Measurements from ENCODE around the gene SPINT2. TPM values are rescaled to one million over a fixed set of nuclear protein-coding genes. Genes with fewer than 3 reads are reported as not detected.
"Not testable (repeated sequence)": the region's sequence is repeated elsewhere in the genome, so short reads cannot be mapped to it uniquely, and the experiment has no call there.

Gene SPINT2
- total RNA-seq, 1 experiment from 2014 or later, result not detected

DNA sequence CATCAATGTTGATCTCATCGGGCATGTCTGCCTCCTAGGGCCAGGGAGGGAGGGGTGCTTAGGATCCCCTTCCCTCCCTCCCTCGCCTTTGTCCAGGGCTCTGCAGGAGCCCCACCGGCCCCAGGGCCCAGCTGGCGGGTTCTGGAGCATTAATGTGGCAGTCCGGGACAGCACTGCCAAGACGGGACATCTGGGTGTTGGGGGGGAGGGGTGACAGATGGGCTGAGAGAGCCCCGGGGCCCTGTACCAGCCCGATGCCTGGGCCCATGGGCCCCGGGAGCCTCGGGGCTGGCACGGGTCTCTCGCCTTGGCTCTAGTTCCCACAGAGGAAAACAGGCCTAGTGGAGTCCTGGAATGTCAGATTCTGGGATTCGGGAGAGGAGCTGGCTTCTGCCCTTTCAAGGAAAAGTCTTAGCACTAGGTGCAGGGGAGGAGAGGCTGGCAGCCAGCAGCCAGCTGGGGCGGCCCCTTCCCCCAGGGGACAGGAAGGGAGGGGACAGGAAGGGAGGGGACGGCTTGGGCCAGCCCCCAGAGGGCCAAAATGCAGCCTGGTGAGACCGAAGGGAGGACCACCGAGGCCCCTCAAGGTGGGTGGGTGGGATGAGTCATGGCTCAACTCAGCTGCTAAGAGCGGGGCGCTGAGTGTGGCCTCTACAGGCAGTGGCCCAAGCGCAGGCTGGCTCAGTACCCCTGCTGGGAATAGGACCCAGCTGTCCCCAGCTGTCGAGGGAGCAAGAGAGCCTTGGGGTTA, 11.3 kb upstream of the SPINT2 start:
- H3K4me1 ChIP-seq (ENCODE audit: insufficient read depth, low read length, poor library complexity, severe bottlenecking), result peaks cover 20% of the 10 kb centered on the region
- no peak overlapping the region for H3K27ac ChIP-seq (ENCODE audit: low read depth, low read length, poor library complexity, severe bottlenecking)
- POLR2A ChIA-PET (ENCODE audit: low non-redundant PET), result no interaction called here

DNA sequence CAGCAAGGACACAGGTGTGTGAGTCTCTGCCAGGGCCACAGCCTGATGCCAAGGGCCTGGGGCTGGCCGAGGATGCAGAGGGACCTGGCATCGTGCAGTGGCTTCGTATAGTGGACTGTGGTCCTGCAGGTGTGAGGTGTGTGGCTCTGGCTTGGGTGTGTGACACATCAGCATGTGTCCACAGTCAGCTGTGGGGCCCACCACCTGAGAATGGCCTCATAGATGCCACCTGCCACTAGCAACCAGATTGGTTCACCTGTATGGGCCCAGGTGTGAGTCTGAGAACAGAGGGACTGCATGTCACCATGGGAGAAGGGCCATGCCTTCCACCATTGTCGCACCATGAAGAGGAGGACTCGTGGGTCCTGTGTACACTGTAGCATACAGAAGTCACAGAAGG, 10.6 kb upstream of the SPINT2 start:
- intact Hi-C loops (cut with micrococcal nuclease; ENCODE audit: unreplicated experiment), result no loop called here
- Histone ChIP-seq H3K9me3 (ENCODE audit: low read depth, low read length, poor library complexity, severe bottlenecking) (no peaks in the 10 kb centered on the region), H3K27ac (ENCODE audit: low read depth, low read length, poor library complexity, severe bottlenecking) (no peak overlapping the region), H3K27me3 (replicated peaks; ENCODE audit: insufficient read depth, low read depth, low read length, poor library complexity) (no peaks in the 10 kb centered on the region), H3K4me3 (ENCODE audit: low read depth, low read length, poor library complexity, severe bottlenecking) (no peak overlapping the region), H3K4me1 (ENCODE audit: insufficient read depth, low read length, poor library complexity, severe bottlenecking) (peaks cover 20% of the 10 kb centered on the region), H3K36me3 (ENCODE audit: insufficient read depth, low read length, poor library complexity, severe bottlenecking) (no peaks in the 10 kb centered on the region)
- no peak for DNase-seq (ENCODE audit: low spot score)
- TF ChIP-seq, protein P1, sequence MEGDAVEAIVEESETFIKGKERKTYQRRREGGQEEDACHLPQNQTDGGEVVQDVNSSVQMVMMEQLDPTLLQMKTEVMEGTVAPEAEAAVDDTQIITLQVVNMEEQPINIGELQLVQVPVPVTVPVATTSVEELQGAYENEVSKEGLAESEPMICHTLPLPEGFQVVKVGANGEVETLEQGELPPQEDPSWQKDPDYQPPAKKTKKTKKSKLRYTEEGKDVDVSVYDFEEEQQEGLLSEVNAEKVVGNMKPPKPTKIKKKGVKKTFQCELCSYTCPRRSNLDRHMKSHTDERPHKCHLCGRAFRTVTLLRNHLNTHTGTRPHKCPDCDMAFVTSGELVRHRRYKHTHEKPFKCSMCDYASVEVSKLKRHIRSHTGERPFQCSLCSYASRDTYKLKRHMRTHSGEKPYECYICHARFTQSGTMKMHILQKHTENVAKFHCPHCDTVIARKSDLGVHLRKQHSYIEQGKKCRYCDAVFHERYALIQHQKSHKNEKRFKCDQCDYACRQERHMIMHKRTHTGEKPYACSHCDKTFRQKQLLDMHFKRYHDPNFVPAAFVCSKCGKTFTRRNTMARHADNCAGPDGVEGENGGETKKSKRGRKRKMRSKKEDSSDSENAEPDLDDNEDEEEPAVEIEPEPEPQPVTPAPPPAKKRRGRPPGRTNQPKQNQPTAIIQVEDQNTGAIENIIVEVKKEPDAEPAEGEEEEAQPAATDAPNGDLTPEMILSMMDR (conservative IDR thresholded peaks at IDR 0.05; ENCODE audit: low read depth, low read length), result no peak
- TF ChIP-seq EZH2 (IDR thresholded peaks at IDR 0.05; ENCODE audit: borderline replicate concordance, low read depth, low read length, poor library complexity, severe bottlenecking), result no peak
- ChIA-PET POLR2A (ENCODE audit: low non-redundant PET) (no interaction called here), CTCF (interaction anchor here (0.6 kb wide), 1 partner anchor 8 kb away, joined by 3 read pairs; no protein-coding TSS in a partner anchor)
- BruUV-seq (replicated peaks), result no TSS peak

More for the DNA sequence above, 11.3 kb upstream of the SPINT2 start:
- intact Hi-C loops (cut with micrococcal nuclease; ENCODE audit: unreplicated experiment), result no loop called here
- Histone ChIP-seq H3K4me3 (ENCODE audit: low read depth, low read length, poor library complexity, severe bottlenecking) (no peak overlapping the region), H3K36me3 (ENCODE audit: insufficient read depth, low read length, poor library complexity, severe bottlenecking) (no peaks in the 10 kb centered on the region), H3K9me3 (ENCODE audit: low read depth, low read length, poor library complexity, severe bottlenecking) (no peaks in the 10 kb centered on the region), H3K27me3 (replicated peaks; ENCODE audit: insufficient read depth, low read depth, low read length, poor library complexity) (no peaks in the 10 kb centered on the region)
- CTCF ChIA-PET, result no interaction called here
- DNase-seq (ENCODE audit: low spot score), result no peak
- no TSS peak for BruUV-seq (replicated peaks)
- TF ChIP-seq, protein P1 (conservative IDR thresholded peaks at IDR 0.05; ENCODE audit: low read depth, low read length), result no peak
- TF ChIP-seq EZH2 (IDR thresholded peaks at IDR 0.05; ENCODE audit: borderline replicate concordance, low read depth, low read length, poor library complexity, severe bottlenecking), result no peak

DNA sequence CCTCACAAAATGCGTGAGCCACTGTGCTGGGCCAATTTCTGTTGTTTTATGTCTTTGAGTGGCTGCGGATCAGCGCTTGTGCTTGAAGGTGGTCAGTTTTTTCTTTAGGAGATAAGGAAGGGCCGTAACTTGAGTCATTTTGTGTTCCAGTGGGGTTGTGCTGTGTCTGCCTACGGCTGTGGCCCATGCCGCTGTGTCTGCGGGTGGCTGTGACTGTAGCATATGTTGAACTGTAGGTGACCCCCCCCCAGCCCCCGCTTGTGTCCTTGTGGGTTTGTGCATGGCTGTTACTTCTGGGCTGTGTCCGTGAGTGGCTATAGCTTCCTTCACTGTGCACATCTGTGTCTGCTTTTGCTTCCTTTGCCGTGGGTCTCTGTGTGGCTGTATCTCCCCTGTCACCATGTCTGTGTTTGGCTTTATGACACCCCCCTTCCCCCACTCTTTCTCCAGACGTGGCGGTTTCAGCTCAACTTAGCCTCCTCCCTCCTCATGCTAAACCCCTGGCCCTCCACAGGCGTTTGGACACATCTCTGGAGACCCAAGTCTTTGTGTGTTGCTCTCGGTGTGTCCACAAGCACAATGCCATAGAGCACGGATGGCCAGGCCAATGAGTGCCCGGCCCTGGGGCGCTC, 8.9 kb upstream of the SPINT2 start:
- H3K4me3 ChIP-seq (ENCODE audit: low read depth, low read length, poor library complexity, severe bottlenecking), result no peak overlapping the region
- H3K27me3 ChIP-seq (replicated peaks; ENCODE audit: insufficient read depth, low read depth, low read length, poor library complexity), result no peaks in the 10 kb centered on the region
- CTCF ChIA-PET, result no interaction called here
- H3K36me3 ChIP-seq (ENCODE audit: insufficient read depth, low read length, poor library complexity, severe bottlenecking), result no peaks in the 10 kb centered on the region
- TF ChIP-seq EZH2 (IDR thresholded peaks at IDR 0.05; ENCODE audit: borderline replicate concordance, low read depth, low read length, poor library complexity, severe bottlenecking), result no peak
- TF ChIP-seq, protein P1 (conservative IDR thresholded peaks at IDR 0.05; ENCODE audit: low read depth, low read length), result no peak
- H3K4me1 ChIP-seq (ENCODE audit: insufficient read depth, low read length, poor library complexity, severe bottlenecking), result peaks cover 20% of the 10 kb centered on the region
- intact Hi-C loops (cut with micrococcal nuclease; ENCODE audit: unreplicated experiment), result no loop called here
- H3K27ac ChIP-seq (ENCODE audit: low read depth, low read length, poor library complexity, severe bottlenecking), result no peak overlapping the region
- DNase-seq (ENCODE audit: low spot score), result no peak
- no TSS peak for BruUV-seq (replicated peaks)
- H3K9me3 ChIP-seq (ENCODE audit: low read depth, low read length, poor library complexity, severe bottlenecking), result no peaks in the 10 kb centered on the region
- POLR2A ChIA-PET (ENCODE audit: low non-redundant PET), result no interaction called here

DNA sequence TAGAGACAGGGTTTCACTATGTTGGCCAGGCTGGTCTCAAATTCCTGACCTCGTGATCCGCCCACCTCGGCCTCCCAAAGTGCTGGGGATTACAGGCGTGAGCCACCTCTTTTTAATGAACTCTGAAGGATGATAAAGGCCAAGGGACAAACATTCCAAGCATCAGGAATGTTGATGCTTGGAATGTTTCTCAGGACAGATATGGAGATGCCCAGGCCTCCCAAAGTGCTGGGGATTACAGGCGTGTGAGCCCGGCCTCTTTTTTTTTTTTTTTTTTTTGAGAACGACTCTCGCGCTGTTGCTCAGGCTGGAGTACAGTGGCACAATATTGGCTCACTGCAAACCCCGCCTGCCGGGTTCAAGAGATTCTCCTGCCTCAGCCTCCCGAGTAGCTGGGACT, 2.4 kb upstream of the SPINT2 start:
- BruUV-seq (replicated peaks); H3K27ac ChIP-seq (ENCODE audit: low read depth, low read length, poor library complexity, severe bottlenecking); H3K4me3 ChIP-seq (ENCODE audit: low read depth, low read length, poor library complexity, severe bottlenecking); H3K4me1 ChIP-seq (ENCODE audit: insufficient read depth, low read length, poor library complexity, severe bottlenecking); H3K9me3 ChIP-seq (ENCODE audit: low read depth, low read length, poor library complexity, severe bottlenecking); intact Hi-C loops (cut with micrococcal nuclease; ENCODE audit: unreplicated experiment); CTCF ChIA-PET; DNase-seq (ENCODE audit: low spot score); POLR2A ChIA-PET (ENCODE audit: low non-redundant PET); H3K27me3 ChIP-seq (replicated peaks; ENCODE audit: insufficient read depth, low read depth, low read length, poor library complexity); H3K36me3 ChIP-seq (ENCODE audit: insufficient read depth, low read length, poor library complexity, severe bottlenecking): not testable (repeated sequence)

All from A673 (cell line).